ENCODE data around the gene RNF157. TPM values are rescaled to one million over a fixed set of nuclear protein-coding genes. Genes with fewer than 3 reads are reported as not detected.
A peak's percentile ranks its signal among the peaks of the same experiment; 100 is the strongest.

The RNF157 gene
- total RNA-seq, 1 experiment from 2014 or later: 0.86 TPM

GRCh38 chr17:76279742-76280287 lies 39.5 kb upstream of the RNF157 start (continued):
- TF ChIP-seq ZBTB33 (IDR thresholded peaks at IDR 0.05; ENCODE audit: extremely low read depth, insufficient replicate concordance, low read length) (no peak), POLR2A (IDR thresholded peaks at IDR 0.05; ENCODE audit: borderline replicate concordance, extremely low read depth, insufficient read depth, insufficient read length) (no peak), ZNF274 (IDR thresholded peaks at IDR 0.05; ENCODE audit: low read depth, low read length) (no peak), TCF7L2 (IDR thresholded peaks at IDR 0.05; ENCODE audit: borderline replicate concordance, extremely low read depth, insufficient read depth, insufficient read length) (no peak)

- no peaks in the 10 kb centered on the region for H3K27me3 ChIP-seq (ENCODE audit: insufficient read depth, low read length)
- intact Hi-C loops (cut with micrococcal nuclease): loop anchor here (1.0 to 5.0 kb wide), 5 partner anchors 97 to 374 kb away; partner anchors contain the start of gene EVPL
- H3K9ac ChIP-seq (ENCODE audit: low read length): no peak overlapping the region
- RAD21 ChIA-PET (ENCODE audit: low non-redundant PET in 1 of 2, low total read pairs in 2 of 2, uncharacterized antibody in 2 of 2, unreplicated experiment in 2 of 2): interaction anchor here (0.6 to 1.8 kb wide), 15 partner anchors 14 to 269 kb away, joined by 3 to 8 read pairs (median 3); partner anchors contain the start of gene UBALD2 (in 1 of the 2)
- no peaks in the 10 kb centered on the region for H3K9me2 ChIP-seq (ENCODE audit: insufficient read depth)
- no peak overlapping the region; the same call in 1 of the 2 replicates for H3K27ac ChIP-seq (ENCODE audit: low read depth, low read length)
- BruUV-seq (replicated peaks): no TSS peak
- POLR2A ChIA-PET: interaction anchor here (0.9 to 2.2 kb wide), 2 partner anchors 153 to 158 kb away, joined by 3 to 5 read pairs; no protein-coding TSS in a partner anchor
- peaks cover 0 to 15% of the 10 kb centered on the region in 2 experiments; a peak in 2 of 4 replicates for H3K4me1 ChIP-seq (ENCODE audit: control insufficient read depth in 1 of 2, insufficient read depth in 2 of 2, low read length in 2 of 2)
- no peaks in the 10 kb centered on the region for H3K79me2 ChIP-seq (ENCODE audit: insufficient read depth, low read length)
- no peak overlapping the region for H3K4me3 ChIP-seq (replicated peaks in 1 of 2; ENCODE audit: low read depth in 1 of 2, low read length in 2 of 2)
- no peaks in the 10 kb centered on the region for H3K9me3 ChIP-seq (ENCODE audit: control insufficient read depth in 1 of 2, insufficient read depth in 1 of 2, low read depth in 1 of 2, low read length in 2 of 2)
- H4K20me1 ChIP-seq (ENCODE audit: insufficient read depth): no peaks in the 10 kb centered on the region
- no peaks in the 10 kb centered on the region for H3K36me3 ChIP-seq (ENCODE audit: control insufficient read depth in 1 of 2, insufficient read depth in 2 of 2, low read length in 2 of 2)
- no peak overlapping the region for H2AFZ ChIP-seq (ENCODE audit: low read depth, low read length, poor library complexity, severe bottlenecking)
- ATAC-seq (peak; percentile 98), DNase-seq (ENCODE audit: low read depth, low spot score) (peak; percentile 62)
- 0 out of 2 replicates have a peak overlapping the region, but pooled peaks have one; percentile 7 for H3K4me2 ChIP-seq (ENCODE audit: low read length)
- CTCF ChIA-PET: interaction anchor here (0.6 to 5.1 kb wide), 39 partner anchors 8 to 374 kb away, joined by 3 to 132 read pairs (median 5); partner anchors contain the start of genes CDK3, EVPL, EXOC7 and MRPL38
- no peak for TF ChIP-seq ZFX (IDR thresholded peaks at IDR 0.05)
- TF ChIP-seq RAD21 (IDR thresholded peaks at IDR 0.05; ENCODE audit: low read depth): peak; percentile 100
- no peak for TF ChIP-seq REST (IDR thresholded peaks at IDR 0.05; ENCODE audit: low read depth)
- no peak for TF ChIP-seq CEBPB (IDR thresholded peaks at IDR 0.05; ENCODE audit: low read depth)
- TF ChIP-seq EZH2phosphoT487 (IDR thresholded peaks at IDR 0.05; ENCODE audit: borderline replicate concordance): no peak
- no peak for TF ChIP-seq MAX (IDR thresholded peaks at IDR 0.05)
- TF ChIP-seq SP1 (IDR thresholded peaks at IDR 0.05; ENCODE audit: low read depth): no peak
- no peak for TF ChIP-seq ZBTB33 (IDR thresholded peaks at IDR 0.05; ENCODE audit: extremely low read depth, insufficient replicate concordance, low read length)
Measured at GRCh38 chr17:76278952-76279741, 38.9 kb upstream of the RNF157 start.

All from HCT116 (cell line).